HTR-8/SVneo (cell line): ENCODE results near the gene FOSL1.

Experiments
- DNase-seq: peaks from one replicate; pipeline ENCODE4 v3.0.0; 2011; ENCODE audit warnings: low spot score, mixed read lengths; ENCODE audit not compliant: insufficient read length
- FAIRE-seq: peaks from 2 replicates; lab custom pipeline; 2011; peaks lifted over from hg19 to GRCh38; lab: Jason Lieb, UNC

The FOSL1 gene

GRCh38 chr11:65883786-65884715 lies 16.1 kb downstream of the FOSL1 start:
- DNase-seq (no peak), FAIRE-seq (peak; percentile 4)

- FAIRE-seq (peak; percentile 46), DNase-seq (no peak)
Observed at GRCh38 chr11:65883058-65883761, 17.0 kb downstream of the FOSL1 start.

- DNase-seq, result no peak
- peak; percentile 83 for FAIRE-seq
Observed at GRCh38 chr11:65882120-65883057, 17.8 kb downstream of the FOSL1 start.

GRCh38 chr11:65880844-65881421 lies 19.3 kb downstream of the FOSL1 start:
- FAIRE-seq (peak; percentile 85), DNase-seq (no peak)

- FAIRE-seq, result peak; percentile 23
- no peak for DNase-seq
Observed at GRCh38 chr11:65880027-65880426, 20.2 kb downstream of the FOSL1 start.

- FAIRE-seq (no peak), DNase-seq (no peak)
Observed at GRCh38 chr11:65879617-65880016, 20.6 kb downstream of the FOSL1 start, which contains the start of gene CTSW. TSS of gene CTSW (plus strand) at chr11:65879837. CDS start at chr11:65879855, 18 bp downstream.

- FAIRE-seq (peak; percentile 100), DNase-seq (peak; percentile 97)
Observed at GRCh38 chr11:65873318-65874156, 26.7 kb downstream of the FOSL1 start.

GRCh38 chr11:65872586-65873317 lies 27.4 kb downstream of the FOSL1 start, which contains the start of gene EFEMP2:
TSS of gene EFEMP2 (minus strand) at chr11:65872800. CDS start at chr11:65872354, 446 bp downstream.
- no peak for DNase-seq
- FAIRE-seq, result no peak

GRCh38 chr11:65871811-65872548 lies 28.2 kb downstream of the FOSL1 start:
- FAIRE-seq, result peak; percentile 87

GRCh38 chr11:65870706-65871681 lies 29.2 kb downstream of the FOSL1 start:
- DNase-seq (no peak), FAIRE-seq (peak; percentile 49)

More at GRCh38 chr11:65871811-65872548, 28.2 kb downstream of the FOSL1 start:
- DNase-seq, result no peak

- peak; percentile 94 for FAIRE-seq
- DNase-seq, result no peak
Observed at GRCh38 chr11:65870307-65870658, 29.9 kb downstream of the FOSL1 start.

- FAIRE-seq (no peak), DNase-seq (no peak)
Observed at GRCh38 chr11:65869643-65870306, 30.4 kb downstream of the FOSL1 start.

- DNase-seq (no peak), FAIRE-seq (no peak)
Observed at GRCh38 chr11:65868907-65869306, 31.3 kb downstream of the FOSL1 start.

- FAIRE-seq (peak; percentile 75), DNase-seq (no peak)
Observed at GRCh38 chr11:65868076-65868667, 32.0 kb downstream of the FOSL1 start.

- FAIRE-seq (peak; percentile 36), DNase-seq (no peak)
Observed at GRCh38 chr11:65867284-65868071, 32.7 kb downstream of the FOSL1 start.
